GM23338 (cell line): ENCODE data around the gene EDEM3.

ENCODE experiments used
- CREB1 ChIP-seq: fragments of 250-450 bp; sonication (Bioruptor Pico); IDR thresholded peaks from 2 replicates; pipeline ENCODE4 v1.5.0; 2020; ENCODE audit warnings: low read depth, mild to moderate bottlenecking, moderate library complexity
- CTCF ChIP-seq, 2 experiments: fragments of 200-600 bp in 1 of 2; sonication (generic) in 1 of 2; conservative IDR thresholded peaks; 2 replicates each; pipeline versions ENCODE4 v1.5.1 to v1.6.1; 2016 to 2017; ENCODE audit warnings: antibody characterized with exemption in 2 of 2, low read depth in 2 of 2, mild to moderate bottlenecking in 2 of 2, moderate library complexity in 1 of 2
- ETS1 ChIP-seq: IDR thresholded peaks from 2 replicates; pipeline ENCODE4 v1.6.1; 2016; ENCODE audit warnings: antibody characterized with exemption
- EZH2 ChIP-seq: fragments of 200-600 bp; sonication (generic); IDR thresholded peaks from one replicate; pipeline ENCODE4 v1.8.0; 2017; ENCODE audit warnings: antibody characterized with exemption, mild to moderate bottlenecking, low read depth; ENCODE audit not compliant: unreplicated experiment
- EZH2phosphoT487 ChIP-seq: fragments of 200-600 bp; sonication (generic); IDR thresholded peaks from one replicate; pipeline ENCODE4 v1.8.1; 2018; ENCODE audit warnings: antibody characterized with exemption; ENCODE audit not compliant: unreplicated experiment
- JUNB ChIP-seq: IDR thresholded peaks from one replicate; pipeline ENCODE4 v1.6.1; 2016; ENCODE audit warnings: antibody characterized with exemption; ENCODE audit not compliant: unreplicated experiment
- NANOG ChIP-seq: IDR thresholded peaks from 2 replicates; pipeline ENCODE4 v1.6.1; 2016; ENCODE audit warnings: antibody characterized with exemption, borderline replicate concordance
- POLR2AphosphoS5 ChIP-seq: IDR thresholded peaks from 2 replicates; pipeline ENCODE4 v1.6.1; 2016; ENCODE audit warnings: antibody characterized with exemption, low read depth
- STAT1 ChIP-seq: IDR thresholded peaks from one replicate; pipeline ENCODE4 v1.6.1; 2016; ENCODE audit warnings: antibody characterized with exemption; ENCODE audit not compliant: unreplicated experiment
- TF ChIP-seq, protein P1 (sequence below): IDR thresholded peaks from one replicate; pipeline ENCODE4 v1.6.1; 2018; ENCODE audit warnings: antibody characterized with exemption; ENCODE audit not compliant: unreplicated experiment

DNA sequence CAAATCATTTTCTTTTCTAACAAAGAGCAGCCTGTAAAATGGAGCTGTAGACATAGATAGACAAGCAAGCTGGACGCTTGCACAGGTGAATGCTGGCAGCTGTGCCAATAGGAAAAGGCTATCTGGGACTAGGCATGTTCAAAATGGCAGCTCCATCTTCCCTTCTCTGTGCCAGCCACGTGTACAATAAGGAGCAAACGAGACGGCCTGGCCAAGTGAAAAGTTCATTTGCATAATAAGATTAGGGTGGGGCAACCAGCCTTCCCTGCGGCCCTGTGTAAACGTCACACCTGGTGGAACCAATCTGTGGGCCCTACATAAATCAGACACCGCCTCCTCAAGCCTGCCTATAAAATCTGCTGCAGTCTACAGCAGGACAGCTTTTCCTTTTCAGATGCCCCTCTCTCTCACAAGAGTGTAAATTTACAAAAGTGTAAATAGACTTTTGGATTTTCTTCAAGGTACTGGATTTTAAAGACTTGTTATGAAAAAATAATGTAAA is 16.6 kb upstream of the EDEM3 start:
- TF ChIP-seq CTCF (conservative IDR thresholded peaks at IDR 0.05; ENCODE audit: low read depth in 2 of 2) (no peak), ETS1 (no peak), EZH2phosphoT487 (no peak), EZH2 (no peak), JUNB (no peak), POLR2AphosphoS5 (no peak), NANOG (no peak), CREB1 (CRISPR knock-in tag) (no peak), STAT1 (no peak)
- TF ChIP-seq, protein P1, sequence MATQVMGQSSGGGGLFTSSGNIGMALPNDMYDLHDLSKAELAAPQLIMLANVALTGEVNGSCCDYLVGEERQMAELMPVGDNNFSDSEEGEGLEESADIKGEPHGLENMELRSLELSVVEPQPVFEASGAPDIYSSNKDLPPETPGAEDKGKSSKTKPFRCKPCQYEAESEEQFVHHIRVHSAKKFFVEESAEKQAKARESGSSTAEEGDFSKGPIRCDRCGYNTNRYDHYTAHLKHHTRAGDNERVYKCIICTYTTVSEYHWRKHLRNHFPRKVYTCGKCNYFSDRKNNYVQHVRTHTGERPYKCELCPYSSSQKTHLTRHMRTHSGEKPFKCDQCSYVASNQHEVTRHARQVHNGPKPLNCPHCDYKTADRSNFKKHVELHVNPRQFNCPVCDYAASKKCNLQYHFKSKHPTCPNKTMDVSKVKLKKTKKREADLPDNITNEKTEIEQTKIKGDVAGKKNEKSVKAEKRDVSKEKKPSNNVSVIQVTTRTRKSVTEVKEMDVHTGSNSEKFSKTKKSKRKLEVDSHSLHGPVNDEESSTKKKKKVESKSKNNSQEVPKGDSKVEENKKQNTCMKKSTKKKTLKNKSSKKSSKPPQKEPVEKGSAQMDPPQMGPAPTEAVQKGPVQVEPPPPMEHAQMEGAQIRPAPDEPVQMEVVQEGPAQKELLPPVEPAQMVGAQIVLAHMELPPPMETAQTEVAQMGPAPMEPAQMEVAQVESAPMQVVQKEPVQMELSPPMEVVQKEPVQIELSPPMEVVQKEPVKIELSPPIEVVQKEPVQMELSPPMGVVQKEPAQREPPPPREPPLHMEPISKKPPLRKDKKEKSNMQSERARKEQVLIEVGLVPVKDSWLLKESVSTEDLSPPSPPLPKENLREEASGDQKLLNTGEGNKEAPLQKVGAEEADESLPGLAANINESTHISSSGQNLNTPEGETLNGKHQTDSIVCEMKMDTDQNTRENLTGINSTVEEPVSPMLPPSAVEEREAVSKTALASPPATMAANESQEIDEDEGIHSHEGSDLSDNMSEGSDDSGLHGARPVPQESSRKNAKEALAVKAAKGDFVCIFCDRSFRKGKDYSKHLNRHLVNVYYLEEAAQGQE: no peak
